RPMI8226 (cell line): ENCODE results near the gene S1PR1.
A peak's percentile ranks its signal among the peaks of the same experiment; 100 is the strongest.
"Not testable (repeated sequence)": the region's sequence is repeated elsewhere in the genome, so short reads cannot be mapped to it uniquely, and the experiment has no call there.

Experiments
- DNase-seq: peaks from one replicate; pipeline ENCODE4 v3.0.0-alpha.2; 2015

The S1PR1 gene

DNA sequence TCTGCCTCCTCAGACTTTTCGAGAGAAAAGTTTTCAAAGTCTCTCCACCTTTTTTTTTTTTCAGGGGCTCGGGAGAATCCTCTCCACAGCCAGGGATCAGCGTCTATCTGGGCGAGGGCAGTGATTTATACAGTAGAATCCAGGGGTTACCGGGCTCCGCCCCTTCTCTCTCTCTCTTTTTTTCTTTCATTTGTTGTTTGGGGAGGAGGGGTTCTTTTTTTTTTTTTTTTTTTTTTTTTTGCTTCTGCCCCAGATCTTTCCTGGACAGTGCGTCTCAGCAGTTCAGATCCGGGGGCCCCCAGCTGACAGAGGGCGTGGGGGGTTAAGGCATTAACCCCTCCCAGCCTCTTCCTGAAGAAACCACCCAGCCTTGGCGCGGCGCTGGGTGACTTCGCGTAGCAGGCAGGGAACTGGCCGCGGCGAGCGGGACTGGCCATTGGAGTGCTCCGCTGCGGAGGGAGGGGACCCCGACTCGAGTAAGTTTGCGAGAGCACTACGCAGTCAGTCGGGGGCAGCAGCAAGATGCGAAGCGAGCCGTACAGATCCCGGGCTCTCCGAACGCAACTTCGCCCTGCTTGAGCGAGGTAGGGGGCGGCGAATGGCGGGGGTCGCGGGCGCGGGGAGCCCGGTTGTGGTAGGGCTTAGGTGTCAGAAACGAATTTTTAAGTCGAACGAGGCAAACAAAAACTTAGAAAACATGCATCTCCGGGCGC is at the start of gene S1PR1:
Gene S1PR1, plus strand, starts transcription at position 504 of the 713 bp plus-strand sequence. CDS start 1,966 bp downstream, outside the sequence.
- DNase-seq: peak; percentile 44

DNA sequence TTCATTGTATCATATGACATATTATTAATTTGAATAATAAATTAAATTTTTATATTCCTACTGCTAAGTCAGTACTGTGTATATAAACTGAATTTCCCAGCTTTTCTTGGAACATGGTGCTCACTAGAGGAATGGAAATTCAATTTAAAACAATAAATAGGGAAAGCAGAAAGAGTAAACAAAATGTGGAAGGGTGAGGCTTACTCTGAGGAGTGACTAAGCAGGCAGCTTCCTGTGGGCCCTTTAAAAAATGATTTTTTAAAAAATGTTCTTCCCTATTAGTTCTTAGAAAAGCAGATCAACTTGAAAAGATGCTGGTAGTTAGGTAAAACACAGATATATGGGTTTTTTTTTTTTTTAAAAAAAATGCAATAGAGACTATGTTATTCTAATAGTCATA is 49.5 kb upstream of the S1PR1 start:
- DNase-seq: no peak

GRCh38 chr1:101188331-101188730 is 48.5 kb upstream of the S1PR1 start:
- DNase-seq: no peak

DNA sequence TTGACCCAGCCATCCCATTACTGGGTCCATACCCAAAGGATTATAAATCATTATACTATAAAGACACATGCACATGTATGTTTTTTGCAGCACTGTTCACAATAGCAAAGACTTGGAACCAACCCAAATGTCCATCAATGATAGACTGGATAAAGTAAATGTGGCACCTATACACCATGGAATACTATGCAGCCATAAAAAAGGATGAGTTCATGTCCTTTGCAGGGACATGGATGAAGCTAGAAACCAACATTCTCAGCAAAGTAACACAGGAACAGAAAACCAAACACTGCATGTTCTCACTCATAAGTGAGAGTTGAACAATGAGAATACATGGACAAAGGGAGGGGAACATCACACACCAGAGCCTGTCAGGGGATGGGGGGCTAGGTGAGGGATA is 47.9 kb upstream of the S1PR1 start:
- not testable (repeated sequence) for DNase-seq

GRCh38 chr1:101190441-101190840 is 46.4 kb upstream of the S1PR1 start:
- DNase-seq: no peak

- no peak for DNase-seq
These were observed 45.8 kb upstream of the S1PR1 start for GRCh38 chr1:101191049-101191448.

DNA sequence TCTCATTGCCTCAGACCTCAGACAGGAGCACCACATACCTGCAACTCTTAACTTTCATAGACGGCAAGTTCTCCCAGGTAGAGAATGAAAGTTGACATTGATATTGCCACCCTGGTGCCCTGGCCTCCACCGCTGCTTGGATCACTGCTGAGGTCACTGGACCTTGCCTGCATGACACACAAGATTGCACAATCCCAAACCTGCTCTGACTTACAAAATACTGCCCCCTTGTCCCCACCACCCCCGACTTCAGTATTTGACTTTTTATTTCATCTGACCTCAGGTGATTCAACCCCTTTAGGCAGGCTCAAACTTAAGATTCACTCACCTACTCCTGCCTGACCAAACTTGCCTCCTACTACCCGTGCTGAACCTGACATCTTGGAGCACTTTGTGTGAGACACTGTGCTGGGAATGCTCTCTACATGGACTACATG is 43.1 kb upstream of the S1PR1 start:
- no peak for DNase-seq

GRCh38 chr1:101194746-101195145 is 42.1 kb upstream of the S1PR1 start:
- no peak for DNase-seq

- no peak for DNase-seq
These were observed 40.2 kb upstream of the S1PR1 start for GRCh38 chr1:101196668-101197067.

DNA sequence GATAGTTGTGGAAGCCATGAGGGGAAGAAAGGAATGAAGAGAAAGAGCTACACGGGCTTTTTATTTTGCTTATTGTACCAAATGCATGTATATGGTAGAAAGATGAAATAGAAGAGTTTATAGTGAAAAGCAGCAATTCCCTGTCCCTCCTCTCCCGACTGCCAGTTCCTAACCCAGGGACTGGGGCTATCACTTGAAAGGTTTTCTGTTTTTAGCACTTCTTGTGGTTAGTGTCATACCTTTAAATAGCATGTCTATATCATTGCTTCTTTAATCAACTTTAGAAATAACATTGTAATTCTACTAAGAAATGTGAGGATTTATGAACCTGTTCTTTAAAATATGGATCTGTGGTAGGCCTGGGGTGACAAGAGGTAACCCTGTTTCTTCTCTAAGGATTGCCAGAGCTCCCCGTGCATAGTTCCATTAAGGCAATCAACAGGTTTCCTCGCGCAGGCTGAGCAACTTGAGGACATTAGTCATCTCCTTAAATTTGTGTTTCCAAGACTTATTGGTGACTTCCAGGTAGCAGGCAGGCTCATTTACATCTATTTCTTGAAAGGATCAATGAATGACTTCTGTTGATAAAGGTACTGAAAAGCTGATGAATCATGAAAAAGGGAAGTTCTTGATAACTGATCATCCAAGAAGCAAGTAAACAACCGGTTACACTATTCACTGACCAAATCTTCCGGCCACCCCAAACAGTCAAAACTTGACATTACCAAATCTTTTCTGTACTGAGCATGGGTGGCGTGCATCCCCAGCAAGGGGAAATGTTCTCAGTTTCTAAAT is 37.8 kb upstream of the S1PR1 start:
- DNase-seq: no peak

DNA sequence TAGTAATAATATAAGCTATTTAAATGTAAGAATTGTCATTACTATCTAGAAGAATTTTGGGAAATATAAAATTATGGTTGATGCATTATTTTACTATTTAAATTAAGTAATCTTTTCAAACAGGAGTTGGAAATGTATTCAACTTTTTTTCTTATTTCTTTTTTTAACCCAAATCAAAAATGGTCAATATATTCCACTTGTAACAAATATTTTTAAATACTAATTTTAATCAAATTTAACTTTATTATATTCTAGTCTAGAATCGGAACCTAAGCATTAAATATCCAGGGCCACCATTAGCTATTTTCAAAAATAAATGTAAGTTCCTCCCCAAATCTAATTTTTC is 37.2 kb upstream of the S1PR1 start:
- no peak for DNase-seq

GRCh38 chr1:101200513-101200912 is 36.3 kb upstream of the S1PR1 start:
- no peak for DNase-seq

GRCh38 chr1:101203820-101204540 is 32.8 kb upstream of the S1PR1 start:
- DNase-seq: no peak

- no peak for DNase-seq
These were observed 31.4 kb upstream of the S1PR1 start for GRCh38 chr1:101205457-101205856.

- not testable (repeated sequence) for DNase-seq
These were observed 30.7 kb upstream of the S1PR1 start for GRCh38 chr1:101206139-101206538.

GRCh38 chr1:101207271-101207670 is 29.5 kb upstream of the S1PR1 start:
- not testable (repeated sequence) for DNase-seq

DNA sequence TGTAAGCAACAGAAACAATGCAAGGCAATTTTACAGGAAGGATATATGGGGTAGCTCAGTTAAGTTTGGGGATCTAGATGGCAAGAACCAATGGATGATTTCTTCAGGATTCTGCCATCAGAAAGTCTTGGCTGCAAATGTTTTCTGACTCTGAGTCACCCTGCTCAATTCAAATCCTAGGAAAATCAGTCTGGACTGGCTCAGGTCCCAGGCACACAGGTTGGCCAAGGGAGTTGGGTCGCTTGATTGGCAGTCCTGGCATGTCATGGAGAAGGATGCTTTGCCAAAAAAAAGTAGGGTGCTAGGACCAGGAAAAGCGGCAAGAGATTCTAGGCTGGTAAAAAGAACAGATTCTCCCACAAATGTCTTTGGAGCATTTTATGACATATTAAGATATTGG is 28.9 kb upstream of the S1PR1 start:
- DNase-seq: no peak

- no peak for DNase-seq
These were observed 21.3 kb upstream of the S1PR1 start for GRCh38 chr1:101215363-101216011.

- DNase-seq: no peak
These were observed 20.2 kb upstream of the S1PR1 start for GRCh38 chr1:101216623-101217022.

GRCh38 chr1:101217148-101217547 is 19.7 kb upstream of the S1PR1 start:
- DNase-seq: no peak

- not testable (repeated sequence) for DNase-seq
These were observed 17.9 kb upstream of the S1PR1 start for GRCh38 chr1:101218968-101219367.

DNA sequence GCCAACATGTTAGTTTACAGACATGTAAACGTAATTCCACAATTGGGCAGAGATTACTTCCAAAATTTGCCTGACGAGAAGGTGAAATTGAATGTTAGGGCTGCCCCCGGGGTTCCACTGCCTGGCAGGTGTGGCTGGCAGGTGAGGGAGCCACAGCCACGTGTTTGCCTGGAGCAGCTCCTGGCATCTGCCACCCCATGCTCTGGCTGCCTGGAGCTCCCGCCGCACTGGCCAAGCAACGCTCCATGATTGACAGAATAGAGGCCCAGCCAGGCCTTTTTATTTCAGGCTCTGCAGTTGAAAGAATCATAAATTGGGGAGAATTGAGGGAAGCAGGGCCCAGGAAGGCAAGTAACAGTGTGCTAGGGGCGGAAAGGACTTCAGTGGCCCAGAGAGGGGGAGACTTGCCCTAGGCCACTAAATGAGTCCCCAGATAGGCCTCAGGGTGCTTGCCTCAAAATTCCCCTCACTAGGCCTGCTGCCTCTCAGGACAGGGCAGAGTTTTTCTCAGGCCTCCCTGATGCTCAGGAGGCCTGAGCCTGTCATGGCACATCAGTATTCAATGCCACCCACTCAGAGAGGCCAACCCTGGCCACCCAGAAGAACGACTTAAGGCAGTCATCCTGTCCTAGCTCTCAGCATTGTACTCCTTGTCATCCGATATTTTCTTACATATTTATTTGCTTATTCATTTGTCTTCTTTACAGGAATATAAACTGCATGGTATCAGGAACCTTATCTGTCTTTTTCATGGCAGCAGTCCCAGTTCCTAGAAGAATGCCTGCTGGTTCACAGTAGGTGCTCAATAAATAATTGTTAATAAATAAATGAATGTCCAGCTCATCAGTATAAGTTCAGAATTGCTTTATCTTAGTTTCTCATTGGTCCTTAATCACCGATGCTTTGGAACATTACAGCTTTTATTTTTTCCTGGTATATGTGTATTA is 16.6 kb upstream of the S1PR1 start:
- no peak for DNase-seq
